Urothelium cell line (cell line): ENCODE data around the gene LMF2.
A peak's percentile ranks its signal among the peaks of the same experiment; 100 is the strongest.

Experiments used
- DNase-seq: peaks from one replicate; pipeline ENCODE4 v3.0.0; 2011; ENCODE audit warnings: low spot score, mixed read lengths
- FAIRE-seq: peaks from 2 replicates; lab custom pipeline; 2011; peaks lifted over from hg19 to GRCh38; lab: Jason Lieb, UNC

LMF2 gene

DNA sequence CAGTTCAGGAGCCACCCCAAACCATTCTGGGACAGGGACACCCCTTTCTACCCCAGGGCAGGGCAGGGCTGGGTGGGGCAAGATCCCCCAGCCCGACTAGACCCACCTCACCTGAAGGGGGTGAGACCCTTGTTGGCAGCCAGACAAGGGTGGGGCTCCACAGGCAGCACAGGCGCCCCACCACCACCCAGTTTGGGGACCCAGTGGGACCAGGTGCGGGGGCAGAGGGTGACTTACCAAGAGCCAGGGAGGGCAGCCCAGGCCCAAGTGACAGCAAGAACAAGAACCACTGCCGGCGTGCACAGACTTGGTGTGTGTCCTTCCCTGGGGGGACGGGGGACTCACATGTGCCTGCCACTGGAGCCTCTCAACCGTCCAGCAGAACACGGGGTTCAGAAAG, 23.9 kb downstream of the LMF2 start:
- FAIRE-seq (no peak), DNase-seq (no peak)

DNA sequence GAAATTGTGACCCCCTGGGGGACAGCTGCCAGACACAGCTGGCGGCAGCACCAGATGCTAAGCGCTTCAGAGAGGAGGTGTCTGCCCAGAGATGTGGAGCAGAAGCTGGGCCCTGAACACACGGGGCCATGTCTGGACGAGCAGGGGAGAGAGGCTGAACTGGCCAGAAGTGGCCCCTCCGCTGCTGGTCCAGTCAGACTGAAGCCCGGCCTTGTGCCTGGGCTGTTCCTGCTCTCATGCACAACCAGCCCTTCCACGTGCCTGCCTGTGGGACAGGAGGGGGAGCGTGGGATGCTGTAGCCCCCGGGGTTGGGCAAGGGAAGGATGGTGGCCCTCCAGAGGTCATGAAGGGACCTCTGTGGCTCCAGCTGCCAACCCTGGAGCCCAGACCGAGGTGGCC, 24.4 kb downstream of the LMF2 start:
- no peak for FAIRE-seq

DNA sequence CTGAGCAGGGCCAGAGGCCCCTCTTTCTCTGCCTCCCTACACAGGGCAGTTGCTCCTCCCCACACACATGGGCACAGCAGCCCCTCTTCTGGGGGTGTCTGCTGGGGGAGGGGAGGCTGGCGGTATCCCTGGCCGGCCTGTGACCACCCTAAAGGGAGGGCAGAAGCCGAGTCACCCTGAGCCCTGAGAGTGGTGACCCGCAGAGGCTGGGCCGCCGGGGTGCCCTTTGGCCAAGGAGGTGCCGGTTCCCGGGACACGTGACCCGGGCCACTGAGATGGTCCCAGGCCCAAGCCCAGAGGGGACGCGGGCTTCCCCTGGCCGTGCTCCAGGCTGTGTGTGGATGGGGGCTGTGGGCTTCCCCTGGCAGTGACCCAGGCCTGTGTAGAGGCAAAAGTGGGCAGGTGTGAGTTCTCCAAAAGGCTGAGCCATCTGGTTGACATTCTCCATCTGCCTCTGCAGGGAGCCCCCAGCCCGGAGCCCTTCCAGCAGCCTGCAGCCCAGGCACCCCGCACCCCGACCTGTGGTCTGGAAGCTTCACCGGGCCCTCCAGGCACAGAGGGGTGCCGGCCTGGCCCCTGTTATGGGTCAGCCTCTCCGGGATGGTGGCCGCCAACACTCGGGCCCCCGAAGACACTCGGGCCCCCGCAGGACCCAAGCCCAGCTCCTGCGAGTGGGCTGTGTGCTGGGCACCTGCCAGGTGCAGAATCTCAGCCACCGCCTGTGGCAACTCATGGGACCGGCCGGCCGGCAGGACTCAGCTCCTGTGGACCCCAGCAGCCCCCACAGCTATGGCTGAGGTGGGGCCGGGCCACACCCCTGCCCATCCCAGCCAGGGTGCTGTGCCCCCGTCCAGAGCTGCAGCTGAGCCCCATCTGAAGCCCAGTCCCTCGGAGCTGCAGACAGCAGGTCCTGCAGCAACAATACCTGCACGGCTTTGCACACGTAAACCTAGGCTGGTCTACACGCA, 25.1 kb downstream of the LMF2 start:
- FAIRE-seq = peak; percentile 27
- no peak for DNase-seq

More for the DNA sequence above, 24.4 kb downstream of the LMF2 start:
- DNase-seq = no peak

DNA sequence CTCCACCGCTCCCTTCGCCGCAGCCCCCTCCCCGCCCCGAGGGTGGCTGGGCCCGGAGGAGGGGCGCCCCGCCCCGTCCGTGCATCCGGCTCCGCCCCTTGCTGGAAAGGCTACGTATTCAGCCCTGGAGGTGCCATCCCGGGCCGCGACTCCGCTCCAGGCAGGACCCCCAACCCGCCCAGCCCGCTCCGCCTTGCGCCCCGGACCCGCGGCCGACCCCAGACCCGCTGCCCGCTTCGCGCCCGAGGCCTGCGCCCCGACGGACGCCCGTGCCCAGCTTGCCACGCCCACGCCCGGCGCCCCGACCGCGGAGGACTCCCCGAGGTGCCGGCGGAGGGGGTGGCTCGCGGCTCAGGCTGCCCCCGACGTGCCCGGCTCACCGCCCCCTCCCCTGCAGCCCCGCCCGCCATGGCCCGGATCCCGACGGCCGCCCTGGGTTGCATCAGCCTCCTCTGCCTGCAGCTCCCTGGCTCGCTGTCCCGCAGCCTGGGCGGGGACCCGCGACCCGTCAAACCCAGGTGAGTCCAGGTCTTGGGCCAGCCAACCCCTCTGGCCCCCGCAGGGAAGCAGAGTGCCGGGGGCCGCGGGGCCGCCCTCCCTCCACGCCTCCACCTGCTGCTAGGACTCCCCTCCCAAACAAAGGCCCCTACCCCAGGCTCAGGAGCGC, 25.9 kb downstream of the LMF2 start, which contains the start of gene ADM2:
ADM2 (plus strand) TSS at position 104 of the 667 bp plus-strand sequence; CDS start at position 409, 305 bp downstream.
- FAIRE-seq (no peak), DNase-seq (peak; percentile 87)

DNA sequence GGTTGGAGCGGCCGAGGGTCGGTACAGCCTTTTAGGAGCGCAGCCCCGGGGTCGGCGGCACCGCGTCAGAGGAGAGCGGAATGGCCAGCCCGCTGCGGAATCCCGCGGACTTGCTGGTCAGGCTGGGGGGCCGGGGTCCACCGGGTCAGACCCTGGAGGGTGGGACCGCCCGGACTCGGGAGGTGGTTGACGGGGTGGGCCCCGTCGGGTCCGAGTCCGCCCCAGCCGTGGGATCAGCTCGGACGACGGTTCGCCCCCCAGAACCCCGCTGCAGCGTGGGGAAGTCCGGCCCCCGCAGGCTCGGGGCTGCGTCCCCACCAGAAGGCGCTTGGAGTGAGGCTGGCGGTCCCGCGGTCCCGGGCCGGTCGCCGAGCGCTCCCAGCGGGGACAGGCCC, 26.5 kb downstream of the LMF2 start:
- FAIRE-seq = no peak
- no peak for DNase-seq

DNA sequence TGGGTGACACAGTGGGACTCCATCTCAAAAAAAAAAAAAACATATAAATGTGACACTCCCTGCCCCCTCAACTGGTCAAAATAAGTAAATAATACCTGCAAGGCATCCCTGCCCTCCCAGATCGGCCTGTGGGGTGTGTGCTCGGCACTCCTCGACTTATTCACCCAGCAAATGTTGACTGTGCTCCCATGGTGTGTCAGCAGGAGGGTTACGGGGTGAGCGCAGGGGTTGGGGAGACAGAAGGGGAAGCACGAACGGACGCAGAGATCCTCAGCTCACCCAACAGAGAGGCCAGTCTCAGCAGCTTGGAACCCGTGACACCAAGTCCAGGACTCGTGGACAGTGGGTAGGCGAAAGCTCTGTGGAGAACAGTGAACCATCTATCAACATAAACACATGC, 27.8 kb downstream of the LMF2 start:
- no peak for FAIRE-seq
- DNase-seq = no peak

DNA sequence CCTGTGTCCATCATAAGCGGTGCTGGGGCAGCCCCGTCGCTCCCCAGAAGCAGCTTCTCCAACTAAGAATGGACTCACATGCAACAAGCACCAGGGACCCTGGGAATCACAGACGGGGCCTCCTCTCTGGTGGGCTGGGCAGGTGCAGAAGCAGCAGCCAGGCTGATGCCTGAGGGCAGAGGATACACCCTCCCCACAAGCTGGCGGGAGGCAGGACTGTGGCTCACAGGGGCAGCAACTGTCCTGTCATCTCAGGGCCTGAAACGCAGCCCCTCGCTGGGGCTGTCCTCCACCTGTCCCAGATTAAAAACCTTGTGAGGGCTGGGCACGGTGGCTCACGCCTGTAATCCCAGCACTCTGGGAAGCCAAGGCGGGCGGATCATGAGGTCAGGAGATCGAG, 29.6 kb downstream of the LMF2 start:
- DNase-seq (no peak), FAIRE-seq (no peak)

DNA sequence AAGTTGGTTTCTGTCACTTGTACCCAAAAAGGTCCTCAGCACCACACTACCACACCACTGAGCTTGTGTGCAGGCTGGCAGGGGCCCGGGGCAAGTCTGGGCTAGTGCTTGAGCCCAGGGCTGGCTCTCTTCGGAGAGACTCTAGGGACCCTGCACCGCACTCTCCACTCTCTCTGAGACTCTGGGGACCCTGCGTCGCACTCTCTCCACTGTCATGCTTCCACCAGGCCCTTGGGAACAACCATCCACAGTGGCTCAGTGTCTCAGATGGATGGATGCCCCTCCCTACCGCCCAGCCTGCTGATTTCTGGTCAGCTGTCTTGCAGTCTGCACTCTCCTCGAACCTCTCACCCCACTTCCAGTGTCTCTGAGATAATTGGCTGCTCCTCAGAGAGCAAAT, 30.6 kb downstream of the LMF2 start:
- no peak for FAIRE-seq
- DNase-seq = no peak

DNA sequence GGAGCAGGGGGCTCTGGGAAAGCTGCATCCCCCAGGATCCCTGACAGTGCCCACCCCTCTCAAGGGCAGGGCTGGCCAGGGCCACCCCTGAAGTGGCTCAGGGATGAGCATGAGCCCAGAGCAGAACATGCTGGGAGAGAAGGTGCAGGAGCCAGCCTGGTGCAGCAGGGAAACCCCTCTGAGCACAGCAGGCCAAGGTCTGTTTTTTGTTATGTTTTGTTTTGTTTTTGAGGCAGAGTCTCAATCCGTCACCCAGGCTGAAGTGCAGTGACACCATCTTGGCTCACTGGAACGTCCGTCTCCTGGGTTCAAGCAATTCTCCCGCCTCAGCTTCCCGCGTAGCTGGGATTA, 31.9 kb downstream of the LMF2 start:
- peak; percentile 68 for FAIRE-seq
- DNase-seq = no peak

DNA sequence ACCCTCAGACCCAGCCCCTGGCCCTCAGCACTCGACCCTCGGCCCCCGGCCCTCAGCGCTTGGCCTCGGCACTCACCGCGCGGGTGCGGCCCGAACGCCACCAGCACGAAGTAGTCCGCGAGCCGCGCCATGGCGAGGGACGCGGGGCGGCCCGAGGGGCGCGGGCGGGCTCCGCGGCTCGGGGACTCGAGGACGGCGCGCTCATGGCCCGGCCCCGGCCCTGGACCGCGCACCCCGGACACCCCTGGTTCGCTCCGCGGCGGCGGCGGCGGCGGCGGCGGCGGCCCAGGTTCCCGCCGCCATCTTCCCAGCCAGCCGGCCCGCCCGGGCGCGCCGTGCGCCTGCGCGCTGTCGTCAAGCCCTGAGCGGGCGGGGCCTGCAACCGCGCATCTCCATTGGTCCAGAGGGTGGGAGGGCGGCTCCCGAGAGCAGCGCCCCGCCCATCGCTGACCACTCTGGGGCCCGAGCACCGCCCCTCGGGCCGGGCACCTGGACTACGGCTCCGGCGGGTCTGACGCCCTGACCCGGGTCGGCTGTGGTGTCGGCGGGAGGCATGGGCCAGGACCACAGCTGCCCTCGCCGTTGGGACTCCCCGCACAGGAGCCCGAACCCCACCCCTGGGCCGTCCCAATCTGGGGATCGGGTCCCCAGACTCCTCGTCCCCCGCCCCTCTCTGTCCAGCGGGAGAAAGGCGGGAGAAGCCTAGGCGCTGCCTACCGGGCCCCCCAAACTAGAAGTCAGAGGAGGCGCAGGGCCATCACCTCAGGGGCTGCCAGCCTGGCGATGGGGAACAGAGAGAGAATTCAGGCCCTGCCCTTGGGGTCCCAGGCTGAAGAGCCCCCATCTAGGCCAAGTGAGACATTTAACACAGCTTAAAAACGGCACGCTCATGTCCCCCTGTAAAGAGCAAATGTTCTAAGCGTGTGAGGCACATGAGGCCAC, 32.5 kb downstream of the LMF2 start, which contains the start of gene SBF1:
SBF1 (minus strand) TSS at position 326 of the 942 bp plus-strand sequence; CDS start at position 131, 195 bp downstream.
- peak; percentile 97 for FAIRE-seq
- DNase-seq = peak; percentile 100

DNA sequence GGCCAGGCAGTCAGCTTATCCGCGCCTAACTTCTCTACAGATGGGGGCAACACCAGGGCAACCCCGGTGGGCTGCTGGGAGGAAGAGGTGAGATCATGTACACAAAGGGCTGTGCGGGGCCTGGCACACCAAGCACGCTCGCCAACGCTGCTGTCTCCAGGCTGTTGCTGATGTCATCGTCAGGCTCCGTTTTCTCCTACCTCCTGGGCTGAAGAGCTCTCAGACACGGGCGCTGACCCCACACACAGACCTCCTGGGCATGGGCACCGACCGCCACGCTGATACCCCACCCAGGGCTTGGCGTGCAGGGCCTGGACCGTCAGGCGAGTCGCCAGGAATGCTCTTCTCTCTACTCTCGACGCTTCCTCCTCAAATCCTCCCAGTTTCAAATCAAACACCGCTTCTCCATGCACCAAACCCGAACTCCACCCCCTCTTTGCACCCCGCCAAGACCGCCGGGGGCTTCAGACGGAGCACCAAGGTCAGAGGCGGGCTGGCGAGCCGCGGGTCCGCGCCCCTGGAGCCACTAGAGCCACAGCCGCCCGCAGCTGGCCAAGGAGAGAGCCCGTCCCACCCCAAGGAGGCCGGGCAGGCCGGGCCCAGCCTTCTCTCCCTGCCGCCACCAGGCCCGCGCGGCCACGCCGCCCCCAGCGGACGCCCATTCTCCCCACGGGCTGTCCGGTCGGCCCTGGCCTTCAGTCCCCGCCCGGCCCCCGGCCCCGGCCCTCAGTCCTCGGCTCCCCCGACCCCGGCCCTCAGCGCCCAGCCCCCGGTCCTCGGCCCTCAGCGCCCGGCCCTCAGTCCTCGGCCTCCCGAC, 33.4 kb downstream of the LMF2 start:
- FAIRE-seq (no peak), DNase-seq (no peak)

DNA sequence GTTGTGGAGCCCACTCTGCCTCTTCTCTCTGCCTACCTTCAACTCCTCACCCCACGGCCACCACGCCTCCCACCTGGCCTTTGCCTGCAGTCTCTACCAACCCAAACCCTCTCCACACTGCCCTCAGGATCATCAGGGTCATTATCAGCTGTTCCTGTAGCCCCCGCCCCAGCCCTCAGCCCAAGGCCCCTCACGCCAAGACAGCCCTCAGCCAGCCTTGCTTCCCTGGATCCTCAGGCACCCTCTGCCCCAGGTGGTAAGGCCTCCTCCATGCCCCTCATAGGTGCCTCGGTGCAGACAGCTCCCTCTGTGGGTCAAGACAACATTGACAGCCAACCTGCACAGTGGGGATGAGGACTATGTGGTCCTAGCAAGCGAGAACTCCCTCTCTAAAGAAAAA, 34.4 kb downstream of the LMF2 start:
- DNase-seq = peak; percentile 48
- peak; percentile 74 for FAIRE-seq

DNA sequence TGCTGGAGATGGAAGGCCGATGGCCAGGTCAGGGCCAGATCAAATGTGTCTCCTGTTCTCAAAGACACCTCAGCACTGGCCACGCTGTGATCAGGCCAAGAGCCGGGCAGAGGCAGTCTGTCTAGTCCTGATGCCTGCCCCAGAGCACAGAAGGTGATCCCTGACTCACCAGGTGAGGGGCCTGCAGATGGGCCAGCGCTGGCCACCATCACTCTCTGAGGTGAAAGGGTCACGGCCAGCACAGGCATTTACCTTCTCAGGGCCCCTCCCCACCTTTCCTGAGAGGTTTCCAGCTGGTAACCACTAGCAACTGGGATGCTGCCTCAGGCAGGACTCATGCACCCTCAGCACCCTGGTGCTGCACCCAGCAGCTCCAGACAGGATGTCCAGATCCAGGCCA, 35.5 kb downstream of the LMF2 start:
- FAIRE-seq = no peak

DNA sequence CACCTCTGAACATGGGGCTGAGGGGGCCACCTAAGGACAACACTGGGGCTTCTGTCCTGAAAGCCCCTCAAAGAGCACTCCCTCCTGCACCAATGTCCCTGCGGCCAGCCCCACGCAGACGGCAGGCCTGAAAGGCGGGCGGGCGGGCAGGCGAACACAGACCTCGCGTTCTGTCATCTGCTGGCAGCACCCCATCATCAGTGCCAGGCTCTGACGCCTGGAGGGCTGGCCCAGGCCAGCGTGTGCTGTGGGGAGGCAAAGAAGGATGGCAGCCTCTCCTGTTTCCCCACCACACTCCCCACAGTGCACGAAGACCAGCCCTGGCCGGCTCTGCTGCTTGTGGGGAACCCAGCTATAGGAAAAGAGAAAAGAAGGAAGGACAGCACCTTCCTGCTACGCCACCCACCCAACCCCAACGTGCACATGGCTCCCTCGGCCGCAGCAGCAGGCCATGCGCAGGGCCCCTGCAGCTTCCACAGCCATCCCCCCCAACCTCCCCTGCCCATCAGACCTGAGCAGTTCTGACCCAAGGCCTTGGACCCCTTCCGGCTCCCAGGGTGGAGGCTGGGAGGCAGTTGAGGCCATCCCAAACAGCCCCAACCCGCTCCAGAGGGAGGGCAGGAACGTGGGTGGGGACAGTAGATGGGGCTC, 36.2 kb downstream of the LMF2 start:
- DNase-seq (no peak), FAIRE-seq (no peak)

More for the DNA sequence above, 35.5 kb downstream of the LMF2 start:
- DNase-seq = no peak

DNA sequence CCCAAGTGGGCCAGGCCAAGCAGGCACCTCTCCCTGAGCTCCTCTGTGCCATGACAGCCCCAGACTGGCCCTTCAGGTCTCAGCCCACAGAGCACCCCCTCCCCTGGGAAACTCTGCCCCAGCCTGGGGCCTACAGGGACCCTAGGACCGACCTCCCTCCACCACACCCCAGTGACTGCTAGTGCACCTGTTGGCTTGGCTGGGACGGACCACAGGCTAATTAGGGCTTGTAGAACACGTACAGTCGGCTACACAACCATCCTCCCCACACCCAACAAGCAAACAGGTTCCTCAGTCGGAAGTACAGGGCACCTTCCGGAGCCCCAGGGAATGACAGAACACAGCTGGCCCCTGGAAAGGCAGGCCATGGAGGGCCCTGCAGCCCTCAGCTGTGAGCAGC, 37.0 kb downstream of the LMF2 start:
- DNase-seq = no peak
- no peak for FAIRE-seq

DNA sequence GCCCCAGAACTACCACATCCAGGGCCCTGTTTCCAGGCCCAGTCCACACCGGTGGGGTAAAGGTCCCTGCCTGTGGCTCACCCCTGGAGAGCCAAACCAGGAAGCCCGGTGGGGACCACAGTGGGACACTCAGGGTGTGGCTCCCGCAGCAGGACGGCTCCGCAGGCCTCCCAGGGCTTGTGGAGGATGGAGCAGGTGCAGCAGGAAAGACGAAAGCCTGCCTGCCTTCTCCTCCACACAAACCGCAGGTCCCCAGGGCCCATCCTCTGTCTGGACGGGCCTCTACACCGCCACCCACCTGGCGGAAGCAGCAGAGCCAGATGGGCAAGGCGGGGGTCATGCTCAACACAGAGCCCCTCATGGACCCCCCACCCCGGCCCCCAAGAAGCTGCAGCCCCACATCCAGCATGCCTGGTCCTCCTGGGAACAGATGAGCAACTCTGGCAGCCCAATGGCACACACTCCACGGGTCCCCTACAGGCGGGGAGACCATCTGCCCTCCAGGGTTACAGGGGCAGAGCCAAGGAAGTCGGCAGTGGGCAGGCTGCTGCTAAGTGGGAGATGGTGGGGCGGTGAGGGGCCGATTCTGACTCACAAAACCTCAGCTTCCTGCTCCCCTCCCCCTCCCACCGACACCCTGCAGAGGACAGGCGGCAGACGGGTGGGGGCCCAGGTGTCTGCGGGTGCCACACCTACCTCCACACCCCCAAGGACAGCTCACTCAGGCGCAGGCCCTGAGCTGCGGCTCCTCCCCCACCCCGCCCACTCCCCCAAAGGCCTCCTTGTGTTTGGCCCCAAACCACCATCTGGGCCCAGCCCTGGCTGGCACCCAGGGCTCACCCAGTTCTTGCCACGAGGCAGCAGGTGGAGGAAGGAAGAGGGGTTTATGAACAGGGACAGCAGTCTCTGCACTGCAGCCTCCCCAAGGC, 37.9 kb downstream of the LMF2 start:
- DNase-seq (peak; percentile 91), FAIRE-seq (peak; percentile 82)

DNA sequence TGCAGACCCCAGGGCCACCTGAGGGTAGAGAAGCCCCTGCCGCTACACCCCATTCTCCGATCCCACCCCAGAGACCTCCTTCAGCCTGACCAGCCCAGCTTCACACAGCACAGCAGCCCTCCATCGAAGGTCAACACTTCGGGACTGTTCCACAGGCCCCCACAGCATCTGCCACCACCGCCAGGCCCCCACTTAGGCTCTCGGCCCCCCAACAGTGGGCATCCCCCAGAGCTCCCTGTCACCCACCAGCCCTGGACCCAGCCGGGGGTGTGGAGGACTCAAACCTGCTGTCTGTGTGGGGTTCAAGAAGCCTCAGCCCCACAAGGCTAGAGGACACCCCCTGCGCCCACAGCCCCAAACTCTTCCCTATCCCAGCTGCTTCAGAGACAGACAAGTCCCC, 38.9 kb downstream of the LMF2 start:
- FAIRE-seq = no peak

DNA sequence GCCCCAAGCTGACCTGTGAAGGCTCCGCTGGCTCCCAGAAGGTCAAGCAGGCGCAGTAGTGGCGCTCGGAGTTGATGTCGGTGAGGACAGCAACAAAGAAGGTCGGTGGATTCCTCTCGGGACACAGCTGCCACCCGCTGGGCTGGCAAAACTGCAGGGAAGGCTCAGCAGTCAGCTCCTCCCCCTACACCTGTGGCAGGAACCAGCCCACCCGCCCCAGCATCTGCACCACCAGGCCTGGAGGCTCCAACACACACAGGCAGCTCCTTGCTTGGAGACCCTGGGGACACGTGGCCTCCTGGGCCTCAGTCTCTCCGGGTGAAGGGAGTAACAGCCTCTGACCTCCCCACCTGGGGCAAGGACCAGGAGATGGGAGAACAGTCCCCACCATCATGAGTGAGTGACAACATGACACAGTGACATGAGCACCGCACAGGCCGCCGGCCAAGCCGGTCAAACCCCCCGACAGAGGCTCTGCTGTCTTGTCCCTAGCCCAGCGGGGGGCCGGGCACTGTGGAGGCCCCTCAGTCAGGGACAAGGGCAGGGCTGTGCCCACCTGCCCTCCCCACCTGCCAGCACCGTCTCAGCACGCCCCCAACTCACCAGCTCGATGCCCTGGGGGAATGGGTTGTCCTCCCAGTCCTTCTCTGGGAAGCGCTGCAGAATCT, 39.6 kb downstream of the LMF2 start:
- DNase-seq = no peak
- FAIRE-seq = peak; percentile 62

More for the DNA sequence above, 38.9 kb downstream of the LMF2 start:
- no peak for DNase-seq
